GM23338 (cell line): ENCODE measurements around the gene CDH23. TPM values are rescaled to one million over a fixed set of nuclear protein-coding genes. Genes with fewer than 3 reads are reported as not detected.

Experiments used
- ATAC-seq: fragments of 200-7000 bp; cut with Tn5 transposase; 3 replicates; pipeline ENCODE4 v1.9.1; 2020
- DNase-seq: peaks from one replicate; pipeline ENCODE4 v3.0.0-alpha.2; 2015; ENCODE audit warnings: low spot score
- H2AFZ ChIP-seq: fragments of 200-600 bp; sonication (generic); 2 replicates; pipeline ENCODE4 v1.8.0; 2016; ENCODE audit warnings: antibody characterized with exemption, mild to moderate bottlenecking, moderate library complexity
- H3F3A ChIP-seq: fragments of 200-600 bp; sonication (generic); replicated peaks from 2 replicates; pipeline ENCODE4 v1.8.0; 2017; ENCODE audit warnings: antibody characterized with exemption, mixed run types, low read depth
- H3K27ac ChIP-seq: fragments of 200-600 bp; sonication (generic); 2 replicates; pipeline ENCODE4 v1.6.1; 2016; ENCODE audit warnings: low read depth
- H3K27me3 ChIP-seq: fragments of 200-600 bp; sonication (generic); 2 replicates; pipeline ENCODE4 v1.8.0; 2016; ENCODE audit warnings: mild to moderate bottlenecking, mixed run types, moderate library complexity; ENCODE audit not compliant: insufficient read depth
- H3K36me3 ChIP-seq: fragments of 200-600 bp; sonication (generic); 2 replicates; pipeline ENCODE4 v1.8.0; 2016; ENCODE audit warnings: mild to moderate bottlenecking; ENCODE audit not compliant: insufficient read depth
- H3K4me1 ChIP-seq: fragments of 200-600 bp; sonication (generic); 2 replicates; pipeline ENCODE4 v1.8.0; 2016; ENCODE audit warnings: mild to moderate bottlenecking, moderate library complexity; ENCODE audit not compliant: insufficient read depth
- H3K4me2 ChIP-seq: fragments of 200-600 bp; sonication (generic); 2 replicates; pipeline ENCODE4 v1.7.1; 2017; ENCODE audit warnings: mixed run types
- H3K4me3 ChIP-seq: fragments of 200-600 bp; sonication (generic); 2 replicates; pipeline ENCODE4 v1.6.1; 2016; ENCODE audit warnings: mixed run types
- H3K79me2 ChIP-seq: fragments of 200-600 bp; sonication (generic); replicated peaks from 2 replicates; pipeline ENCODE4 v1.8.0; 2017; ENCODE audit warnings: mild to moderate bottlenecking; ENCODE audit not compliant: insufficient read depth
- H3K9me2 ChIP-seq: fragments of 200-600 bp; sonication (generic); 2 replicates; pipeline ENCODE4 v1.8.0; 2017; ENCODE audit not compliant: insufficient read depth
- H4K20me1 ChIP-seq: fragments of 200-600 bp; sonication (generic); replicated peaks from 2 replicates; pipeline ENCODE4 v1.8.0; 2017; ENCODE audit warnings: mild to moderate bottlenecking; ENCODE audit not compliant: insufficient read depth
- H3K27ac Mint-ChIP-seq: 2 replicates; pipeline ENCODE4 v1.8.0; 2020; ENCODE audit warnings: inconsistent platforms, mild to moderate bottlenecking, moderate library complexity, mixed read lengths
- H3K27me3 Mint-ChIP-seq: 3 replicates; pipeline ENCODE4 v1.8.0; 2022; ENCODE audit warnings: low read depth, mild to moderate bottlenecking, moderate library complexity, mixed read lengths, inconsistent platforms; ENCODE audit not compliant: insufficient read depth, poor library complexity
- H3K36me3 Mint-ChIP-seq: 3 replicates; pipeline ENCODE4 v1.8.0; 2021; ENCODE audit warnings: low read depth, mild to moderate bottlenecking, inconsistent platforms, moderate library complexity, mixed read lengths
- H3K4me1 Mint-ChIP-seq: 3 replicates; pipeline ENCODE4 v1.8.0; 2020; ENCODE audit warnings: mild to moderate bottlenecking, inconsistent platforms, mixed read lengths
- H3K4me3 Mint-ChIP-seq: 3 replicates; pipeline ENCODE4 v1.8.0; 2021; ENCODE audit warnings: moderate library complexity, mild to moderate bottlenecking, inconsistent platforms, mixed read lengths
- H3K9me3 Mint-ChIP-seq: 3 replicates; pipeline ENCODE4 v1.8.0; 2020; ENCODE audit warnings: moderate library complexity, mild to moderate bottlenecking, inconsistent platforms, mixed read lengths
- CREB1 ChIP-seq: fragments of 250-450 bp; sonication (Bioruptor Pico); IDR thresholded peaks from 2 replicates; pipeline ENCODE4 v1.5.0; 2020; ENCODE audit warnings: low read depth, mild to moderate bottlenecking, moderate library complexity
- CTCF ChIP-seq, 2 experiments: fragments of 200-600 bp in 1 of 2; sonication (generic) in 1 of 2; conservative IDR thresholded peaks; 2 replicates each; pipeline versions ENCODE4 v1.5.1 to v1.6.1; 2016 to 2017; ENCODE audit warnings: antibody characterized with exemption in 2 of 2, low read depth in 2 of 2, mild to moderate bottlenecking in 2 of 2, moderate library complexity in 1 of 2
- ETS1 ChIP-seq: IDR thresholded peaks from 2 replicates; pipeline ENCODE4 v1.6.1; 2016; ENCODE audit warnings: antibody characterized with exemption
- EZH2 ChIP-seq: fragments of 200-600 bp; sonication (generic); IDR thresholded peaks from one replicate; pipeline ENCODE4 v1.8.0; 2017; ENCODE audit warnings: antibody characterized with exemption, mild to moderate bottlenecking, low read depth; ENCODE audit not compliant: unreplicated experiment
- EZH2phosphoT487 ChIP-seq: fragments of 200-600 bp; sonication (generic); IDR thresholded peaks from one replicate; pipeline ENCODE4 v1.8.1; 2018; ENCODE audit warnings: antibody characterized with exemption; ENCODE audit not compliant: unreplicated experiment
- JUNB ChIP-seq: IDR thresholded peaks from one replicate; pipeline ENCODE4 v1.6.1; 2016; ENCODE audit warnings: antibody characterized with exemption; ENCODE audit not compliant: unreplicated experiment
- NANOG ChIP-seq: IDR thresholded peaks from 2 replicates; pipeline ENCODE4 v1.6.1; 2016; ENCODE audit warnings: antibody characterized with exemption, borderline replicate concordance
- POLR2AphosphoS5 ChIP-seq: IDR thresholded peaks from 2 replicates; pipeline ENCODE4 v1.6.1; 2016; ENCODE audit warnings: antibody characterized with exemption, low read depth
- REST ChIP-seq: IDR thresholded peaks from one replicate; pipeline ENCODE4 v1.6.1; 2018; ENCODE audit warnings: antibody characterized with exemption; ENCODE audit not compliant: unreplicated experiment
- STAT1 ChIP-seq: IDR thresholded peaks from one replicate; pipeline ENCODE4 v1.6.1; 2016; ENCODE audit warnings: antibody characterized with exemption; ENCODE audit not compliant: unreplicated experiment
- ZNF114 ChIP-seq: fragments of 250-450 bp; sonication (Bioruptor Pico); IDR thresholded peaks from 2 replicates; pipeline ENCODE4 v1.5.0; 2020; ENCODE audit warnings: mild to moderate bottlenecking, moderate library complexity
- ZNF331 ChIP-seq: fragments of 250-450 bp; sonication (Bioruptor Pico); IDR thresholded peaks from 2 replicates; pipeline ENCODE4 v1.5.0; 2020; ENCODE audit warnings: low read depth, mild to moderate bottlenecking, moderate library complexity
- ZNF462 ChIP-seq: fragments of 250-450 bp; sonication (Bioruptor Pico); IDR thresholded peaks from 2 replicates; pipeline ENCODE4 v1.5.0; 2020; ENCODE audit warnings: mild to moderate bottlenecking, moderate library complexity
- polyA plus RNA-seq: library from polyadenylated mRNA; unstranded; fragments of >200 nt; fragmentation: Nextera tagmentation; extraction: Ambion mirVana; gene quantifications from 2 replicates; pipeline ENCODE4 v1.2.1, GENCODE V29; 2016
- total RNA-seq: library from RNA; depleted of rRNA; stranded (reverse); fragments of >200 nt; shearing (Covaris generic); gene quantifications from 2 replicates; pipeline ENCODE4 v1.2.3, GENCODE V29; 2014

The CDH23 gene
- total and polyA plus RNA-seq, 2 experiments from 2014 or later, result 0.95 to 4.3 TPM

GRCh38 chr10:71807557-71808510 is 411.1 kb downstream of the CDH23 start:
- Mint-ChIP-seq H3K4me1 (peaks cover 3% of the 10 kb centered on the region), H3K4me3 (no peak overlapping the region; the same call in 2 of the 3 replicates), H3K27ac (no peak overlapping the region), H3K27me3 (peaks cover 10% of the 10 kb centered on the region), H3K36me3 (no peaks in the 10 kb centered on the region), H3K9me3 (no peaks in the 10 kb centered on the region; the same call in 2 of the 3 replicates)
- Histone ChIP-seq H4K20me1 (no peaks in the 10 kb centered on the region; the same call in 1 of the 2 replicates), H3K36me3 (no peaks in the 10 kb centered on the region), H3F3A (no peaks in the 10 kb centered on the region), H2AFZ (no peak overlapping the region), H3K79me2 (no peaks in the 10 kb centered on the region), H3K4me1 (no peaks in the 10 kb centered on the region), H3K9me2 (no peaks in the 10 kb centered on the region), H3K4me3 (no peak overlapping the region), H3K27me3 (peaks cover 3% of the 10 kb centered on the region; the same call in 1 of the 2 replicates), H3K27ac (no peak overlapping the region), H3K4me2 (no peak overlapping the region)
- DNase-seq (no peak), ATAC-seq (no peak)
- TF ChIP-seq JUNB (no peak), CREB1 (CRISPR knock-in tag) (no peak), ZNF331 (CRISPR knock-in tag) (no peak), ZNF462 (no peak), NANOG (no peak), POLR2AphosphoS5 (no peak), STAT1 (no peak), EZH2phosphoT487 (no peak), REST (no peak), ETS1 (no peak), ZNF114 (no peak), CTCF (conservative IDR thresholded peaks at IDR 0.05; ENCODE audit: low read depth in 2 of 2) (no peak), EZH2 (no peak)
